Measurements from ENCODE around the gene ALDH8A1.

DNA sequence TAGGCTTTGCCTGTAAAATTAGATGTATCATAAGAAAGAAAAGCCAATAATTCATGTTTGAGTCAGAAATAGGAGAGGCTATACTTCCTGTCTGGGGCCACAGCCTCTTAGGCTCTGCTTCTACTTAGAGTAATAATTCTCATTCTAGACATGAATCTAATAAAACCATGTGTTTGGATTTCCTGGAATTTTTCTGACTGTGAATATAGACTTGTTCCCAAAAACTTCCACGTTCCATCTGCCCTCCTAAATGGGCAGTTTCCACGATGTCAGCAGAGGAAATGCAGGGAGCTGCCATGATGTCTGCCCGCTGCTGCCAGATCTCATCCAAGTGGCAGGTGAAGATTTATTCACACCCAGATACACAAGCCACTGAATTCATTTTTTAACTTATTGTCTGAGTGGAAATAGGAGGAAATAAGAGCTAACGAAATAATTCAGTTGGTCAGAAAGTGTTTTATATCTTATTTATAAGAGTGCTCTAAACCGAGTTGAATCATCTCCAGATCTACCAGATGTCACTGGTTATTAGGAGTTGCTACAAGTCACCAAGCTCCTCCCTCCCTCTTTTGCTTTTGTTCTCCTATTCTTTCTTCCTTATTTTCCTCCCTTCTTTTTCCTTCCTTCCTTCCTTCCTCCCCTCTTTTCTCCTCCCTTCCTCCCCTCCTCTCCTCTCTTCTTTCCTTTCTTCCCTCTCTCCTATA is 69.3 kb downstream of the ALDH8A1 start:
- no peak for TF ChIP-seq EP300 (IDR thresholded peaks at IDR 0.05; ENCODE audit: low read depth in 2 of 2, low read length in 2 of 2)
- no peak for TF ChIP-seq EP300 (CRISPR knock-in tag; IDR thresholded peaks at IDR 0.05; ENCODE audit: borderline replicate concordance)
- TF ChIP-seq ZNF354B (CRISPR knock-in tag; IDR thresholded peaks at IDR 0.05), result no peak
- no peak for TF ChIP-seq NCOR1 (IDR thresholded peaks at IDR 0.05; ENCODE audit: borderline replicate concordance, low read length)
- TF ChIP-seq GTF2F1 (IDR thresholded peaks at IDR 0.05; ENCODE audit: low read length), result no peak
- TF ChIP-seq ZNF225 (CRISPR knock-in tag; IDR thresholded peaks at IDR 0.05), result no peak

All from HepG2 (cell line).